GM18526 (cell line): ENCODE results near the gene APBA2.

Experiments
- POLR2A ChIP-seq: IDR thresholded peaks from 3 replicates; pipeline ENCODE4 v1.6.1; 2011; ENCODE audit not compliant: insufficient read length; ENCODE audit errors: extremely low read depth

Gene APBA2

DNA sequence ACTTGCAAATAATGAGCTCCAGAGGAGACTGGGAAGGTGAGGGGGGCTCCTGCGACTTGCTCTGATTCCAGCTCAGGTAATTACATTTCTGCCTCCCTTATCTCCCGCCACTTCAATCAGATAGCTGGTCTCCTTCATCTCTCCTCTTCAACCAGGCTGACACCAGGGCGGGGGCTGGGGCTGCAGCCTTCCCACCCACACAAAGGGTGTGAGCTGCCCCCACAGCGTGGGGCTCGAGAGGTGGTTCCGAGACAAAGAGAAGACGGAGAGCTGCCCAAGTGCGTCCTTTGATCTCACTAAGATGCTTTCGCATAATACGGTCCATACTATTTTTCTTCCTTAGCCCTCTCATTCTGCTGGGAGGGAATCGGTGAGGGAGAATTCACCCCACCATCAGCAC lies 244.2 kb downstream of the APBA2 start:
- TF ChIP-seq POLR2A: no peak

DNA sequence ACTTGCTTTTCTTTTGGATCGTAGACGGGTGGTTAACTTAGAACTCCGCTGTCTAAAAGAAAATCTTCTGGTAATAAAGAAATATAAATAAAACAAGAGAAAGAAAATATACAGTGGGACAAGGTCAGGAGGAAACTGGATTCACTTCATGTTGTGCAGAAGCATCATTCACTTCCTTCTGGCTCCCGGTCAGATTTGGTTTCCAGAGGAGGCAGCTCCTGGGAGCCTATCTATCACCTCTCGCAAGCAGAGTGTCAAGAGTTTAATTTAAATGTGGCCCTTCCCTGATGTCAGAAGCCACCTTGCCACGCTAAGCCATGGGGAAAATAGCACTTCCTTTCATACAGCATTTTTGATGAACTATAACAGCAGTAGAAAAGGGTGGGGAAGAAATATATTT lies 244.7 kb downstream of the APBA2 start:
- TF ChIP-seq POLR2A: no peak

- no peak for TF ChIP-seq POLR2A
These were observed 245.4 kb downstream of the APBA2 start for GRCh38 chr15:29130951-29131839.

- no peak for TF ChIP-seq POLR2A
These were observed 246.2 kb downstream of the APBA2 start for GRCh38 chr15:29131840-29132420.

DNA sequence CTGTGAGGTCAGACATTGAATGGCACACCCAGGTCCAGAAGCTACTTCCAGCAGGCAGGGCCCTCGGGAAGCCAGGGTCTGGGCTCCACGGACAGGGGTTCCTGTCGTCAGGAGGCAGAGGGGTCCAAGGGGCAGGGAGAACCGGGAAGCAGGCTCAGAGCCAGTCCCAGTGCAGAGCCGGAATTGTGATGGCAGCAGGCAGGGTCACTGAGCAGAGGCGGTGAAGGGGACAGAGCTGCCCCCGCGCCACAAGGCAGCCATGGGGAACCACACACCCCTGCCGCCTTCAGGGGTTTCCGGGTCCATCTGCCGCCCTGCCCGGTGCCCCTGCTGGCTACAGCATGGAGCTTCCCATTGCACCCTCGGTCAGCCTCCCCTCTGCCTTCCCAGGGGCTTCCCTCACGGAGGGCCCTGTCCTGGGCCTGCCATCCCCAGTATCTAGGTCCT lies 247.0 kb downstream of the APBA2 start:
- TF ChIP-seq POLR2A: no peak

DNA sequence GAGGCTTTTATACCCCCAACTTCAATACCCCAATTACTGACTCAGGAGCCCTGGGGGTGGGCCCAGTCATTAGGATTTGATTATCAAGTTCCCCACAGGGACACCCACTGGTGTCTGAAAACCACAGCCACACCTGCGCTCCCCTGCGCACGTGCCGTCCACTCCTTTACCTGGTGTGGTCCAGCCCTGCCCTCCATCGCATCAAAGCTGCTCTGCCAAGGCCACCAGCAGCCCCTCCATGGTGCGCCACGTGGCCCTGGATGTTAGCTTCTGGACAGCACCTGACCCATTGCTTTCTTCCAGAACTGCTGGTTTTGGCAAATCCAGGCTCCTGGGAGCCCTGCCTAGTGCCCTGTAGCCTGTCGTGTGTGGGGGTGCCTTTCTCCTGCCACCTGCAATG lies 247.5 kb downstream of the APBA2 start:
- no peak for TF ChIP-seq POLR2A

DNA sequence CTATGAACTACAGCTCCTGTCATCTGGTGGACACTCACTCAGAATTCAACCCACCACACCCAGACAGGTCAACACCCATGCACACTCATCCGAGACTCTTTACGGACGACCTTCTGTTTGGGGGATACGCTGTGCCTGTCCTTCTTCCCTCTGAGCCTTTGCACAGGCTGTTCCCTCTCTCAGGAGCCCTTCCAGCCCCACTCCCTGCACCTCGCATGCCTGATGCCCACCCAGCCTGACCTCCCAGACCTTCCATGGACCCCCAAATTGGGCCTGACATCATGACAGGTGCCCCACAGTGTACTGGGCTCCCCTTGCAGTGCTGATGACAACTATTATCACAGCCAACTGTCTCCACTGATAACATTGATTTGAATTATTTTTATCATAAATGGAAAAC lies 248.0 kb downstream of the APBA2 start:
- no peak for TF ChIP-seq POLR2A

- TF ChIP-seq POLR2A: no peak
These were observed 248.5 kb downstream of the APBA2 start for GRCh38 chr15:29134239-29134638.

GRCh38 chr15:29134641-29135308 lies 249.0 kb downstream of the APBA2 start:
- TF ChIP-seq POLR2A: no peak

- no peak for TF ChIP-seq POLR2A
These were observed 249.5 kb downstream of the APBA2 start for GRCh38 chr15:29135309-29135657.

GRCh38 chr15:29135702-29136646 lies 250.2 kb downstream of the APBA2 start:
- TF ChIP-seq POLR2A: no peak

GRCh38 chr15:29138260-29138659 lies 252.5 kb downstream of the APBA2 start:
- TF ChIP-seq POLR2A: no peak

GRCh38 chr15:29139072-29139471 lies 253.3 kb downstream of the APBA2 start:
- no peak for TF ChIP-seq POLR2A

DNA sequence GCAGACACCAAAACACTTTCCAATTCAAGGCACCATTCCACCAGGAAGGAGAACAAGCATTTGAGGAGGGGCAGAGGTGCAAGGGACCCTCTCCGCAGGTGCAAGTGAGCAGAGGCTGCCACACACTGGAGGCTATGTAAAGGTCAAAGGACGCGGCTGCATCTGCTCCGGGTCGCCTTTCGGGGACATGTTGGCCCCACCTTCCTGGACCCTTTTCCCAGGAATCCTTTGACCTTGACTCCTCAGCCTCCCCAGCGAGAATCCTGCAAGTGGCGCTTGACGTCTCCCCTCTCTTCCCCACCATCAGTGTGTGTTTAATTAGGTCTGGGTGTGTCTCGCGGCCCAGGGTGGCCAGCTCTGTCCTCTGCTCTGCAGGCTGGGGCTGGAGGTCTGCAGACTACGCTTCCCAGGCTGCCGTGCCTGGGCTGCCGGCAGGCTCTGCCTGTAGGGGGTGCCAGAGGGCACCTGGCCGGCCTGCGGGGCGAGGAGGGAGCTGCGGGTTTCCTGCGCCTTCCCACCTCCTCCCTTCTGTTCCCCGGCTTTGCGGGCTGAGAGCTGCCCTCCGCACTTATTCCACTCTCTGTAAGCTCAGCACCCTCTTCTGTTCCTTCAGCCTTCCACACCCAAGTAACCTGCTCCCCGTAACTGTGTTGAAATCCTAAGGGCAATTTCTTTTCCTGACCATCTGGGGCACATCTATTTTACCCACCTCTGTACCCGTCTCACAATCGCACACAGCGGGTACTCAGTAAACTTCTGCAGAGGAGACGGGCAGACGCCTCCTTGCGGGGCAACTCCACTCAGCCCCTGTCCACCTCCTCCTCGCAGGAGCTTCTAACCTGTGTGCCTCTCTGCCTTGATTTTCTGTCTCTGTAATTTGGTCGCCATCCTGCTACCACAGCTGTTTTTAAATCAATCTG lies 254.0 kb downstream of the APBA2 start:
- no peak for TF ChIP-seq POLR2A

- TF ChIP-seq POLR2A: no peak
These were observed 254.9 kb downstream of the APBA2 start for GRCh38 chr15:29140475-29141307.
